ENCODE results near the gene RPL27A. TPM values are rescaled to one million over a fixed set of nuclear protein-coding genes. Genes with fewer than 3 reads are reported as not detected.
"Not testable (repeated sequence)": the region's sequence is repeated elsewhere in the genome, so short reads cannot be mapped to it uniquely, and the experiment has no call there.

Gene RPL27A
- total RNA-seq, 1 donor from 2014 or later = 815 TPM

DNA sequence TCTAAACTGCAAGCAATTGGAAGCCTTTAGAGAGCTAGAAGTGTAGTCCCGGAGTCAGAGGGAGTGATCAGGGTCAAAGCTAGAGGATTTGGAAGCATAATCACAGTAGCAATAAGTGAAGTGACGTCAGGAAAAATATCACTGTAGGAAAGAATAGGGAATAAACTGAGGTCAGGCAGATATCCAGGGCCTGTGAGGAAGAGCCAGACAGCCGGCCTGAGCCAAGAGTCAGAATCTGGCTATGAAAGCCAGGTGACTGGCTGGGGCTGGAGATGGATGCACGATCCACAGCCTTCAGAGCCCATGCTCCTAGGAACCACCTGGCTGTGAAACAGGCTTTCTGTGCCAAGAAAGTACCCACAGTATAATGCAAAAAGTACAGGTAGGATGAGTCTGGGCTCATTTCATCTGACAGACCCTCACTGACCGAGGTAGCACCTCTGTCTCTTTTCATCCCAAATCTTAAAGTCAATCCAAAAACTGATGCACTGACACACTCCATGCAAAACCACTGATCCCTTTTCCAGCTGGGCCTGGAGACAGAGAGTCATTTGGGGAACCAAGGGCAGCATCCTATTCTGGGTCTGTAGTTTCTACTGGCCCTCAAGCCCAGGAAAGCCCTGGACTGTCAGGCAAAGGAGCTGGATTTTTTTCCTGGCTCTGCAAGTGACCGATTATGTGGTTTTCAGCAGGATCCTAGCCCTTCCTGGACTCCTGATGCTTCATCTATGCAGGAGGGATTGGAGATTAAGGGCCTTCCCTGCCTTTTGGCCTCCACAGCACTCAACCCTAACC, 21.4 kb upstream of the RPL27A start:
- Mint-ChIP-seq H3K36me3 (ENCODE audit: unreplicated experiment) (peaks cover 3% of the 10 kb centered on the region), H3K9me3 (ENCODE audit: unreplicated experiment) (no peaks in the 10 kb centered on the region), H3K27ac (ENCODE audit: unreplicated experiment) (no peak overlapping the region), H3K27me3 (ENCODE audit: unreplicated experiment) (no peaks in the 10 kb centered on the region), H3K4me1 (ENCODE audit: unreplicated experiment) (no peaks in the 10 kb centered on the region), H3K4me3 (ENCODE audit: unreplicated experiment) (no peak overlapping the region)
- TF ChIP-seq, protein P1, sequence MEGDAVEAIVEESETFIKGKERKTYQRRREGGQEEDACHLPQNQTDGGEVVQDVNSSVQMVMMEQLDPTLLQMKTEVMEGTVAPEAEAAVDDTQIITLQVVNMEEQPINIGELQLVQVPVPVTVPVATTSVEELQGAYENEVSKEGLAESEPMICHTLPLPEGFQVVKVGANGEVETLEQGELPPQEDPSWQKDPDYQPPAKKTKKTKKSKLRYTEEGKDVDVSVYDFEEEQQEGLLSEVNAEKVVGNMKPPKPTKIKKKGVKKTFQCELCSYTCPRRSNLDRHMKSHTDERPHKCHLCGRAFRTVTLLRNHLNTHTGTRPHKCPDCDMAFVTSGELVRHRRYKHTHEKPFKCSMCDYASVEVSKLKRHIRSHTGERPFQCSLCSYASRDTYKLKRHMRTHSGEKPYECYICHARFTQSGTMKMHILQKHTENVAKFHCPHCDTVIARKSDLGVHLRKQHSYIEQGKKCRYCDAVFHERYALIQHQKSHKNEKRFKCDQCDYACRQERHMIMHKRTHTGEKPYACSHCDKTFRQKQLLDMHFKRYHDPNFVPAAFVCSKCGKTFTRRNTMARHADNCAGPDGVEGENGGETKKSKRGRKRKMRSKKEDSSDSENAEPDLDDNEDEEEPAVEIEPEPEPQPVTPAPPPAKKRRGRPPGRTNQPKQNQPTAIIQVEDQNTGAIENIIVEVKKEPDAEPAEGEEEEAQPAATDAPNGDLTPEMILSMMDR (IDR thresholded peaks at IDR 0.05) = no peak
- no peak for DNase-seq (ENCODE audit: extremely low spot score, unreplicated experiment)

DNA sequence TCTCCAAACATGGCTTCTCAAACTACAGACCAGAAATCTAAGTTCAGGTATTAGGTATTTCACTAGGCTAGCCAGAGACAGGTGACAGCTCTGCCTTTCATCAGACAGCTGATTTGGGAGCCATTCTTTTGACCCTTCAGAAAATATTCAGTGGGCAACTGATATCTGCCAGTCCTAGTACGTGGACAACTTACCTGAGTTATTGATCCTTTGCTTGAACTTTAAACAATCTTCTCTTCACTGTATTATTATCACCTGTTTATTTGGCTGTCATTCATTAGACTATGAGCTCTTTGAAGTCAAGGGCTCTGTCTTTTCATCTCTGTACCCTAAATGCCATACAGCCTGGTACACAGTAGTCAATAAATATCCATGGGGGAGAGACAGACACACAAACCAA, 17.4 kb upstream of the RPL27A start:
- H3K4me1 Mint-ChIP-seq (ENCODE audit: unreplicated experiment) = peaks cover under 1% of the 10 kb centered on the region
- TF ChIP-seq, protein P1 (IDR thresholded peaks at IDR 0.05) = no peak
- no peak for DNase-seq (ENCODE audit: extremely low spot score, unreplicated experiment)
- no peaks in the 10 kb centered on the region for H3K9me3 Mint-ChIP-seq (ENCODE audit: unreplicated experiment)
- no peak overlapping the region for H3K27ac Mint-ChIP-seq (ENCODE audit: unreplicated experiment)
- peaks cover 8% of the 10 kb centered on the region for H3K36me3 Mint-ChIP-seq (ENCODE audit: unreplicated experiment)
- H3K27me3 Mint-ChIP-seq (ENCODE audit: unreplicated experiment) = no peaks in the 10 kb centered on the region
- H3K4me3 Mint-ChIP-seq (ENCODE audit: unreplicated experiment) = no peak overlapping the region

DNA sequence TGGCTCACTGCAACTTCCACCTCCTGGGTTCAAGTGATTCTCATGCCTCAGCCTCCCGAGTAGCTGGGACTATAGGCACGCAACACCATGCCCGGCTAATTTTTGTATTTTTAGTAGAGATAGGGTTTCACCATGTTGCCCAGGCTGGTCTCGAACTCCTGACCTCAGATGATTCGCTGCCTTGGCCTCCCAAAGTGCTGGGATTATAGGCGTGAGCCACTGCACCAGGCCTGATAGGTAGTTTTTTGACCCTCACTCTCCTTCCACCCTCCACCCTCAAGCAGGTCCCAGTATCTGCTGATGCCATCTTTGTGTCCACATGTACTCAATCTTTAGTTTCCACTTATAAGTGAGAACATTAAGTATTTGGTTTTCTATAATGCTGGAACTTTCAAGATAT, 12.5 kb upstream of the RPL27A start:
- not testable (repeated sequence) for H3K4me3 Mint-ChIP-seq (ENCODE audit: unreplicated experiment); H3K27ac Mint-ChIP-seq (ENCODE audit: unreplicated experiment); H3K27me3 Mint-ChIP-seq (ENCODE audit: unreplicated experiment); DNase-seq (ENCODE audit: extremely low spot score, unreplicated experiment); H3K36me3 Mint-ChIP-seq (ENCODE audit: unreplicated experiment); H3K9me3 Mint-ChIP-seq (ENCODE audit: unreplicated experiment)
- H3K4me1 Mint-ChIP-seq (ENCODE audit: unreplicated experiment) = peaks cover 25% of the 10 kb centered on the region

DNA sequence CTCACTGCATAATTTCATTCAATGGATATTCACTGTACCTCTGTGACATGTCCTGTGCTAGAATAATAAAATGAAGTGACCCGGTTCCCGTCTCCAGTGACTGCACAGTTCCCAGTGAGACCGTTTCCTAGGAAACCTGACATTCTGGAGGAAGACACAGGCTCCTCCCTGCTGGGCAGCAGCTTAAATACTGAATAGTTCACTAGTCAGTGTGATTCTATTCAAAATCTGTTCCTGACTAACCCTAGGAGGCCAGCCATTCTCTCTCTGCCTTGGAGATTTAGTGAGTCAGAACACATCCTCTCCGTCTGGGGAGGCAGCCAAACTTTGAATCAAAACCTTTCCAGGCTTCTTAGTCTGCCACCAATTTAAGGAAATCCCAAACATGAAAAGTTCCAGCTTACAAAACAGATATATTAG, 11.4 kb upstream of the RPL27A start:
- Mint-ChIP-seq H3K27me3 (ENCODE audit: unreplicated experiment) (no peaks in the 10 kb centered on the region), H3K9me3 (ENCODE audit: unreplicated experiment) (no peaks in the 10 kb centered on the region), H3K36me3 (ENCODE audit: unreplicated experiment) (peaks cover 6% of the 10 kb centered on the region), H3K4me1 (ENCODE audit: unreplicated experiment) (peaks cover 25% of the 10 kb centered on the region), H3K4me3 (ENCODE audit: unreplicated experiment) (peak overlapping the region; percentile 37), H3K27ac (ENCODE audit: unreplicated experiment) (peak overlapping the region; percentile 96)
- TF ChIP-seq, protein P1 (IDR thresholded peaks at IDR 0.05) = no peak
- no peak for DNase-seq (ENCODE audit: extremely low spot score, unreplicated experiment)

DNA sequence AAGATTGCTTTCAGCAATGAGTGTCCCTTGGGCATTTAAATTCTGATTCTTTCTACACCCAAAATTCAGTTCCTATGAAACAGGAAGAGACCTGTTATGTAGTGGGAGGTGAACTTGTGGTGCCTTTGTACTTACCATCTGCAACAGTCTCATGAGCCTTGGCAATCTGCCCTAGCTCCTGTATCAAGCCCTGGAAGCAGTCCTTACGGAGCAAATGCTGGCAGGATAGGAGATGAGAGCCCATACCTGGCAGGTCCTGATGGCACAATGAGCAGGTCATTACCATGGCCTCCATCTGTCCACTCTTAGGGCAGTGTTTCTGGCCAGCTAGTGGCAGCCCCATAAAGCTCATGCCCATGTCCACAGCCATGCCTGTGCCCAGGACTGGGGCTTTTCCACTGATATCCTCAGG, 10.9 kb upstream of the RPL27A start:
- Mint-ChIP-seq H3K27ac (ENCODE audit: unreplicated experiment) (peak overlapping the region; percentile 96), H3K4me1 (ENCODE audit: unreplicated experiment) (peaks cover 25% of the 10 kb centered on the region), H3K27me3 (ENCODE audit: unreplicated experiment) (no peaks in the 10 kb centered on the region), H3K36me3 (ENCODE audit: unreplicated experiment) (peaks cover 4% of the 10 kb centered on the region), H3K9me3 (ENCODE audit: unreplicated experiment) (no peaks in the 10 kb centered on the region), H3K4me3 (ENCODE audit: unreplicated experiment) (peak overlapping the region; percentile 37)
- no peak for DNase-seq (ENCODE audit: extremely low spot score, unreplicated experiment)
- TF ChIP-seq, protein P1 (IDR thresholded peaks at IDR 0.05) = no peak

Measured in osteocyte (in vitro differentiated cells).